ENCODE measurements around the gene SPATA17.
"Not testable (repeated sequence)": the region's sequence is repeated elsewhere in the genome, so short reads cannot be mapped to it uniquely, and the experiment has no call there.

Gene SPATA17

GRCh38 chr1:217630711-217631591 lies at the start of gene SPATA17, which contains the start of gene GPATCH2:
Gene SPATA17, plus strand, starts transcription at chr1:217631344. Its CDS starts 35 bp downstream, at chr1:217631379.
Gene GPATCH2, minus strand, starts transcription at chr1:217631090. Its CDS starts 119 bp downstream, at chr1:217630971.
- peak; percentile 85 for DNase-seq

- not testable (repeated sequence) for DNase-seq
These were observed 46.8 kb upstream of the SPATA17 start for GRCh38 chr1:217584286-217584811.

- DNase-seq: no peak
These were observed 45.6 kb upstream of the SPATA17 start for GRCh38 chr1:217585577-217585976.

GRCh38 chr1:217586586-217586985 lies 44.6 kb upstream of the SPATA17 start:
- DNase-seq: no peak

- DNase-seq: no peak
These were observed 40.5 kb upstream of the SPATA17 start for GRCh38 chr1:217590598-217590997.

- no peak for DNase-seq
These were observed 32.0 kb upstream of the SPATA17 start for GRCh38 chr1:217599154-217599553.

GRCh38 chr1:217602380-217602779 lies 28.8 kb upstream of the SPATA17 start:
- no peak for DNase-seq

GRCh38 chr1:217605390-217605789 lies 25.8 kb upstream of the SPATA17 start:
- no peak for DNase-seq

- no peak for DNase-seq
These were observed 16.9 kb upstream of the SPATA17 start for GRCh38 chr1:217614200-217614712.

GRCh38 chr1:217617126-217617525 lies 14.0 kb upstream of the SPATA17 start:
- no peak for DNase-seq

GRCh38 chr1:217620814-217621213 lies 10.3 kb upstream of the SPATA17 start:
- DNase-seq: no peak

- DNase-seq: no peak
These were observed 9.1 kb upstream of the SPATA17 start for GRCh38 chr1:217622042-217622441.

- DNase-seq: no peak
These were observed 4.8 kb upstream of the SPATA17 start for GRCh38 chr1:217626321-217626720.

GRCh38 chr1:217627431-217627830 lies 3.7 kb upstream of the SPATA17 start:
- no peak for DNase-seq

- no peak for DNase-seq
These were observed 11.3 kb downstream of the SPATA17 start for GRCh38 chr1:217642455-217642854.

- DNase-seq: no peak
These were observed 16.6 kb downstream of the SPATA17 start for GRCh38 chr1:217647791-217648190.

GRCh38 chr1:217650674-217651073 lies 19.5 kb downstream of the SPATA17 start:
- no peak for DNase-seq

- peak; percentile 21 for DNase-seq
These were observed 29.4 kb downstream of the SPATA17 start for GRCh38 chr1:217660353-217661062.

- DNase-seq: no peak
These were observed 30.3 kb downstream of the SPATA17 start for GRCh38 chr1:217661407-217661806.

- no peak for DNase-seq
These were observed 37.3 kb downstream of the SPATA17 start for GRCh38 chr1:217668351-217668940.

GRCh38 chr1:217673387-217673786 lies 42.2 kb downstream of the SPATA17 start:
- DNase-seq: no peak

- no peak for DNase-seq
These were observed 43.0 kb downstream of the SPATA17 start for GRCh38 chr1:217674028-217674729.

Data from amniotic stem cell (primary cell).